Activated CD8-positive, alpha-beta memory T cell treated with anti-CD3 and anti-CD28 coated beads for 24 hours (primary cell): ENCODE data around the gene SORCS2.

Source experiments
- DNase-seq: peaks from one replicate; pipeline ENCODE4 v3.0.0-alpha.2; 2020

SORCS2 gene

GRCh38 chr4:7631288-7632014 lies 439.1 kb downstream of the SORCS2 start:
- no peak for DNase-seq

GRCh38 chr4:7632341-7632740 lies 440.0 kb downstream of the SORCS2 start:
- DNase-seq, result no peak

- DNase-seq, result no peak
Measured at GRCh38 chr4:7632971-7633370, 440.6 kb downstream of the SORCS2 start.

GRCh38 chr4:7634661-7635251 lies 442.4 kb downstream of the SORCS2 start:
- DNase-seq, result no peak

- DNase-seq, result no peak
Measured at GRCh38 chr4:7635445-7636239, 443.3 kb downstream of the SORCS2 start.

- no peak for DNase-seq
Measured at GRCh38 chr4:7636240-7636508, 443.8 kb downstream of the SORCS2 start.

GRCh38 chr4:7637139-7637538 lies 444.8 kb downstream of the SORCS2 start:
- DNase-seq, result no peak

GRCh38 chr4:7637971-7638370 lies 445.6 kb downstream of the SORCS2 start:
- no peak for DNase-seq

- DNase-seq, result no peak
Measured at GRCh38 chr4:7638489-7638888, 446.2 kb downstream of the SORCS2 start.

- no peak for DNase-seq
Measured at GRCh38 chr4:7638984-7639789, 446.8 kb downstream of the SORCS2 start.

- no peak for DNase-seq
Measured at GRCh38 chr4:7640136-7640535, 447.8 kb downstream of the SORCS2 start.

- no peak for DNase-seq
Measured at GRCh38 chr4:7641712-7642111, 449.4 kb downstream of the SORCS2 start.

- DNase-seq, result no peak
Measured at GRCh38 chr4:7642741-7643458, 450.6 kb downstream of the SORCS2 start.

GRCh38 chr4:7645158-7645557 lies 452.8 kb downstream of the SORCS2 start:
- no peak for DNase-seq

- DNase-seq, result no peak
Measured at GRCh38 chr4:7645956-7646355, 453.6 kb downstream of the SORCS2 start.

GRCh38 chr4:7646384-7647061 lies 454.2 kb downstream of the SORCS2 start:
- no peak for DNase-seq

GRCh38 chr4:7647186-7647585 lies 454.8 kb downstream of the SORCS2 start:
- DNase-seq, result no peak

- no peak for DNase-seq
Measured at GRCh38 chr4:7647600-7648543, 455.5 kb downstream of the SORCS2 start.

GRCh38 chr4:7648544-7649395 lies 456.4 kb downstream of the SORCS2 start:
- no peak for DNase-seq

GRCh38 chr4:7649411-7649740 lies 457.0 kb downstream of the SORCS2 start:
- no peak for DNase-seq
